ENCODE measurements around the gene BTBD1. TPM values are rescaled to one million over a fixed set of nuclear protein-coding genes. Genes with fewer than 3 reads are reported as not detected.

Gene BTBD1
- total RNA-seq, 1 experiment from 2014 or later, result 80.0 TPM

- Histone ChIP-seq H3K4me2 (ENCODE audit: low read length) (no peak overlapping the region), H3K9me2 (ENCODE audit: insufficient read depth) (no peaks in the 10 kb centered on the region), H3K4me3 (replicated peaks in 1 of 2; ENCODE audit: low read depth in 1 of 2, low read length in 2 of 2) (no peak overlapping the region), H3K79me2 (ENCODE audit: insufficient read depth, low read length) (no peaks in the 10 kb centered on the region), H4K20me1 (ENCODE audit: insufficient read depth) (no peaks in the 10 kb centered on the region), H2AFZ (ENCODE audit: low read depth, low read length, poor library complexity, severe bottlenecking) (no peak overlapping the region), H3K9me3 (ENCODE audit: control insufficient read depth in 1 of 2, insufficient read depth in 1 of 2, low read depth in 1 of 2, low read length in 2 of 2) (no peaks in the 10 kb centered on the region), H3K36me3 (ENCODE audit: control insufficient read depth in 1 of 2, insufficient read depth in 2 of 2, low read length in 2 of 2) (no peaks in the 10 kb centered on the region), H3K27me3 (ENCODE audit: insufficient read depth, low read length) (no peaks in the 10 kb centered on the region; the same call in 1 of the 2 replicates), H3K27ac (ENCODE audit: low read depth, low read length) (no peak overlapping the region), H3K9ac (ENCODE audit: low read length) (no peak overlapping the region), H3K4me1 (ENCODE audit: control insufficient read depth in 1 of 2, insufficient read depth in 2 of 2, low read length in 2 of 2) (no peaks in the 10 kb centered on the region)
- ChIA-PET POLR2A (no interaction called here), RAD21 (ENCODE audit: low non-redundant PET in 1 of 2, low total read pairs in 2 of 2, uncharacterized antibody in 2 of 2, unreplicated experiment in 2 of 2) (no interaction called here), CTCF (no interaction called here)
- ATAC-seq (no peak), DNase-seq (ENCODE audit: low read depth, low spot score) (no peak)
- intact Hi-C loops (cut with micrococcal nuclease), result no loop called here
- BruUV-seq (replicated peaks), result no TSS peak
- TF ChIP-seq ZFX (IDR thresholded peaks at IDR 0.05), result no peak
- no peak for TF ChIP-seq EZH2 (IDR thresholded peaks at IDR 0.05)
- TF ChIP-seq ZNF274 (IDR thresholded peaks at IDR 0.05; ENCODE audit: low read depth, low read length), result no peak
- TF ChIP-seq EGR1 (IDR thresholded peaks at IDR 0.05; ENCODE audit: low read depth), result no peak
- TF ChIP-seq RAD21 (IDR thresholded peaks at IDR 0.05; ENCODE audit: low read depth), result no peak
- no peak for TF ChIP-seq CEBPB (IDR thresholded peaks at IDR 0.05; ENCODE audit: low read depth)
- no peak for TF ChIP-seq SRF (IDR thresholded peaks at IDR 0.05; ENCODE audit: low read depth)
- TF ChIP-seq POLR2A (IDR thresholded peaks at IDR 0.05; ENCODE audit: borderline replicate concordance, extremely low read depth, insufficient read depth, insufficient read length), result no peak
- no peak for TF ChIP-seq EZH2phosphoT487 (IDR thresholded peaks at IDR 0.05; ENCODE audit: borderline replicate concordance)
- TF ChIP-seq ELF1 (IDR thresholded peaks at IDR 0.05; ENCODE audit: borderline replicate concordance, low read depth), result no peak
- TF ChIP-seq CTCF (IDR thresholded peaks at IDR 0.05 in 2 of 3, conservative IDR thresholded peaks at IDR 0.05 in 1 of 3; ENCODE audit: borderline replicate concordance in 1 of 3, insufficient read depth in 1 of 3, low read depth in 2 of 3, low read length in 2 of 3), result no peak
- no peak for TF ChIP-seq SP1 (IDR thresholded peaks at IDR 0.05; ENCODE audit: low read depth)
- no peak for TF ChIP-seq REST (IDR thresholded peaks at IDR 0.05; ENCODE audit: low read depth)
- no peak for TF ChIP-seq JUND (IDR thresholded peaks at IDR 0.05)
- TF ChIP-seq POLR2AphosphoS5 (IDR thresholded peaks at IDR 0.05; ENCODE audit: low read depth, low read length), result no peak
Measured at GRCh38 chr15:83094583-83094982, 27.5 kb upstream of the BTBD1 start.

Measured in HCT116 (cell line).